GM12891 (cell line): ENCODE results near the gene FAM13B.

Experiments used
- POLR2A ChIP-seq: IDR thresholded peaks from 2 replicates; pipeline ENCODE4 v1.6.1; 2011; ENCODE audit warnings: low read depth, low read length, control low read depth
- POLR2AphosphoS5 ChIP-seq: IDR thresholded peaks from 2 replicates; pipeline ENCODE4 v1.6.1; 2011; ENCODE audit warnings: low read depth, low read length, control low read depth

DNA sequence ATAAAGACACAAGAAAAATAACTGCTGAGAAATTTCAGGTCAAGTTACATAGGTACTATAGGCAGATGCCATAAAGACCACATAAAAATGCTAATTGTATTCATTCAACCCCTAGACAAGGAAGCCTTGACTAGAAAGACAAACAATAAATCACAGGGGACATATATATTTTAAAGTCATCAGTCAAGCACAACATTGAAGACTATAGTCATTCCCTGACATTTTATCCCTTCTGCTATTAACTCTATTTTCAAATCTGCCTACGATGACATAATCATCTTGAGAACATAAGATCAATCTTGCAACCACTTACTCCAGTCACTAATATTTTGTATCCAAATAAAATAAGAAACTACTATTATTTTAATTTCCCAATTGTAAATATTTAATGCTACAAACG is 38.3 kb downstream of the FAM13B start:
- TF ChIP-seq POLR2AphosphoS5 = no peak
- TF ChIP-seq POLR2A = no peak
